Upper lobe of left lung (tissue), 4 donors: ENCODE measurements around the gene OPCML.

ENCODE experiments used
- CTCF ChIP-seq, 6 experiments: fragments of 450-650 bp in 4 of 6; fragments of 200-600 bp in 2 of 6; sonication (generic) in 2 of 6; IDR thresholded peaks; one replicate each; pipeline ENCODE4 v1.5.1; 2016 to 2019; ENCODE audit warnings: antibody characterized with exemption in 6 of 6
- POLR2A ChIP-seq, 4 donors: fragments of 450-650 bp; IDR thresholded peaks; one replicate each; pipeline ENCODE4 v1.5.1; 2016 to 2017; ENCODE audit warnings: antibody characterized with exemption in 4 of 4, mild to moderate bottlenecking in 2 of 4
- POLR2AphosphoS5 ChIP-seq, 2 donors: sonication (generic); formaldehyde crosslinking; IDR thresholded peaks; one replicate each; pipeline ENCODE4 v1.5.1; 2017; ENCODE audit warnings: antibody characterized with exemption in 2 of 2

- TF ChIP-seq CTCF (IDR thresholded peaks at IDR 0.05), result no peak
- no peak for TF ChIP-seq POLR2AphosphoS5 (IDR thresholded peaks at IDR 0.05)
- TF ChIP-seq POLR2A (IDR thresholded peaks at IDR 0.05), result no peak
These were observed 674.1 kb downstream of the OPCML start for GRCh38 chr11:132858223-132858622.
